ENCODE data around the gene CD36. TPM values are rescaled to one million over a fixed set of nuclear protein-coding genes. Genes with fewer than 3 reads are reported as not detected.

The CD36 gene
- total RNA-seq, 4 donors from 2014 or later: 1.2 to 85.5 (median 11.0) TPM

GRCh38 chr7:80725181-80725611, 86.8 kb downstream of the CD36 start:
- 58 to 82% methylated on average over 4 of the region's 4 CpGs for WGBS, 2 donors
- H3K27ac ChIP-seq: no peak overlapping the region
- no peak for TF ChIP-seq POLR2A (IDR thresholded peaks at IDR 0.05)
- TF ChIP-seq CTCF (IDR thresholded peaks at IDR 0.05): no peak

More at GRCh38 chr7:80725181-80725611, 86.8 kb downstream of the CD36 start:
- Histone ChIP-seq H3K36me3 (no peaks in the 10 kb centered on the region), H3K27me3 (no peaks in the 10 kb centered on the region), H3K4me1 (peaks cover 0 to 21% (median 11%) of the 10 kb centered on the region in 3 donors), H3K4me3 (no peak overlapping the region), H3K9me3 (no peaks in the 10 kb centered on the region)
- DNase-seq: no peak
- intact Hi-C loops (cut with DNase I): no loop called here

Small RNA genes lying within 50 kb of the gene (small RNA-seq; reads per million reads assigned to genes)
- gene AC073850.1: 0 reads per million in 4 donors

Other genes starting within 250 kb of the CD36 start
- not detected for gene GNAT3, start 126.6 kb upstream of the CD36 start, total RNA-seq

Data from esophagus squamous epithelium (tissue), 5 donors.